Left ventricle myocardium inferior (tissue), 1 donor: ENCODE data around the gene CA9. TPM values are rescaled to one million over a fixed set of nuclear protein-coding genes. Genes with fewer than 3 reads are reported as not detected.
"Not testable (repeated sequence)": the region's sequence is repeated elsewhere in the genome, so short reads cannot be mapped to it uniquely, and the experiment has no call there.

Experiments
- DNase-seq: peaks from one replicate; pipeline ENCODE4 v3.0.0-alpha.2; 2020
- H3K27ac ChIP-seq: fragments of 200-600 bp; replicated peaks from 2 replicates; pipeline ENCODE4 v1.8.0; 2021
- H3K27me3 ChIP-seq: fragments of 200-600 bp; 2 replicates; pipeline ENCODE4 v1.8.0; 2021; ENCODE audit warnings: low read depth
- H3K36me3 ChIP-seq: fragments of 200-600 bp; 2 replicates; pipeline ENCODE4 v1.8.0; 2021
- H3K4me1 ChIP-seq: fragments of 200-600 bp; 2 replicates; pipeline ENCODE4 v1.8.0; 2021
- H3K4me3 ChIP-seq: fragments of 200-600 bp; 2 replicates; pipeline ENCODE4 v1.8.0; 2021; ENCODE audit warnings: mild to moderate bottlenecking, moderate library complexity
- H3K9me3 ChIP-seq: fragments of 200-600 bp; replicated peaks from 2 replicates; pipeline ENCODE4 v1.8.0; 2021
- intact Hi-C: fragments of 100-400 bp; cut with micrococcal nuclease; formaldehyde crosslinking; loops from one replicate; pipeline ENCODE4 v1.11.0; 2022
- total RNA-seq: library from RNA; stranded (reverse); fragmentation: NEBNext Ultra II Directional; extraction: Animal tissue kit (Norgen Biotek cat#: 25700); gene quantifications from one replicate; pipeline ENCODE4 v1.2.1, GENCODE V29; 2021
- TF ChIP-seq, protein P1 (sequence below): fragments of 200-600 bp; IDR thresholded peaks from 2 replicates; pipeline ENCODE4 v1.8.0; 2021; ENCODE audit warnings: antibody characterized with exemption, mild to moderate bottlenecking, borderline replicate concordance
- donor health status: DM: no; HTN: yes; CAD: no; lungs with severe emphysema.

Gene CA9
- total RNA-seq, 1 donor from 2014 or later: not detected

DNA sequence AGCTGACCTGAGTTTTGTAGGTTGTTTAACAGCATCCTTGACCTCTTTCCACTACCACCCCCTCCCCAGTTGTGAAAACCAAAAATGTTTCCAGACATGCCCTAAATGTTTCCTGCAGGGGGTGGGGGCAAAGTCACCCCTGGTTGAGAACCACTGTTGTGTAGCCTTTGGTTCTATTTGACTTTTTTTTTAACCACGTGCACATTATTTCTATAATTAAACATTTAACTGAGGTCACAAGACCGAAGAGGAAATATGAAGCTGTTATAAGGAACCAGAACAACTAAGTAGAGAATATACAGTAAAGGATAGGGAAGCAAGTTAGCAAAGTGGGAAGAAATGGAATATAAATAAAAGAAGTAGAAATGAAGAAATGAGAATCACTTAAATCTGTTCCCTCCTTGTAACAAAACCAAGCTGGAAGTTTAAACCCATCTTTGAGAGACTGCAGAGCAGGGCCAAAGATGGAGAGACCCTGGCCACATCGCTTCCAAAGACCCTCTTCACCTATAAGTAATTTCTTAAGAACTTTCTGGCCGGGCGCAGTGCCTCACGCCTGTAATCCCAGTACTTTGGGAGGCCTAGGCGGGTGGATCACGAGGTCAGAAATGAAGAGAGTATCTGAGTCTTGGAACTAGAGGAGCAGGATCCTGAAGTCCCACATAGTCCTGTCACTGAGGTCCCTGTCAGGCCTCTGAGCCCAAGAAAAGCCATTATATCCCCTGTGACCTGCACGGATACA is 37.4 kb upstream of the CA9 start:
- Histone ChIP-seq H3K9me3 (no peaks in the 10 kb centered on the region), H3K4me3 (no peak overlapping the region), H3K4me1 (peaks cover 4% of the 10 kb centered on the region), H3K27me3 (no peaks in the 10 kb centered on the region), H3K27ac (peak overlapping the region; percentile 30), H3K36me3 (no peaks in the 10 kb centered on the region)
- TF ChIP-seq, protein P1, sequence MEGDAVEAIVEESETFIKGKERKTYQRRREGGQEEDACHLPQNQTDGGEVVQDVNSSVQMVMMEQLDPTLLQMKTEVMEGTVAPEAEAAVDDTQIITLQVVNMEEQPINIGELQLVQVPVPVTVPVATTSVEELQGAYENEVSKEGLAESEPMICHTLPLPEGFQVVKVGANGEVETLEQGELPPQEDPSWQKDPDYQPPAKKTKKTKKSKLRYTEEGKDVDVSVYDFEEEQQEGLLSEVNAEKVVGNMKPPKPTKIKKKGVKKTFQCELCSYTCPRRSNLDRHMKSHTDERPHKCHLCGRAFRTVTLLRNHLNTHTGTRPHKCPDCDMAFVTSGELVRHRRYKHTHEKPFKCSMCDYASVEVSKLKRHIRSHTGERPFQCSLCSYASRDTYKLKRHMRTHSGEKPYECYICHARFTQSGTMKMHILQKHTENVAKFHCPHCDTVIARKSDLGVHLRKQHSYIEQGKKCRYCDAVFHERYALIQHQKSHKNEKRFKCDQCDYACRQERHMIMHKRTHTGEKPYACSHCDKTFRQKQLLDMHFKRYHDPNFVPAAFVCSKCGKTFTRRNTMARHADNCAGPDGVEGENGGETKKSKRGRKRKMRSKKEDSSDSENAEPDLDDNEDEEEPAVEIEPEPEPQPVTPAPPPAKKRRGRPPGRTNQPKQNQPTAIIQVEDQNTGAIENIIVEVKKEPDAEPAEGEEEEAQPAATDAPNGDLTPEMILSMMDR: no peak
- DNase-seq: no peak
- intact Hi-C loops: no loop called here

DNA sequence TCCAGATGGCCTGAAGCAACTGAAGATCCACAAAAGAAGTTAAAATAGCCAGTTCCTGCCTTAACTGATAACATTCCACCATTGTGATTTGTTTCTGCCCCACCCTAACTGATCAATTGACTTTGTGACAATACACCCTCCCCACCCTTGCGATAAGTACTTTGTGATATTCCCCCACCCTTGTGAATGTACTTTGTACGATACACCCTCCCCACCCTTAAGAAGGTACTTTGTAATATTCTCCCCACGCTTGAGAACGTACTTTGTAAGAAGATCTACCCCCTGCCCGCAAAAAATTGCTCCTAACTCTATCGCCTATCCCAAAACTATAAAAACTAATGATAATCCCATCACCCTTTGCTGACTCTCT is 36.9 kb upstream of the CA9 start:
- intact Hi-C loops, H3K36me3 ChIP-seq, H3K27me3 ChIP-seq, H3K4me3 ChIP-seq, DNase-seq, H3K9me3 ChIP-seq, H3K4me1 ChIP-seq: not testable (repeated sequence)
- H3K27ac ChIP-seq: peak overlapping the region; percentile 30

DNA sequence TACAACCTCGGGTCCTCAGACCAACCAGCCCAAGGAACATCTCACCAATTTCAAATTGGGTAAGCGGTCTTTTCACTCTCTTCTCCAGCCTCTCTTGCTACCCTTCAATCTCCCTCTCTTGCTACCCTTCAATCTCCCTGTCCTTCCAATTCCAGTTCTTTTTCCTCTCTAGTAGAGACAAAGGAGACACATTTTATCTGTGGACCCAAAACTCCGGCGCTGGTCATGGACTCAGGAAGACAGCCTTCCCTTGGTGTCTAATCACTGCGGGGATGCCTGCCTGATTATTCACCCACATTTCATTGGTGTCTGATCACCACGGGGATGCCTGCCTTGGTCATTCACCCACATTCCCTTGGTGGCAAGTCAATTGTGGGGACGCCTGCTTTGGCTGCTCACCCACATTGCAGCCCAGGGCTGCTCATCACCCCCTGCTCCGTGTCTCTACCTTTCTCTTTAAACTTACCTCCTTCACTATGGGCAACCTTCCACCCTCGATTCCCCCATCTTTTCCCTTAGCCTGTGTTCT is 36.2 kb upstream of the CA9 start:
- intact Hi-C loops, H3K9me3 ChIP-seq, DNase-seq, H3K36me3 ChIP-seq, H3K4me1 ChIP-seq, H3K4me3 ChIP-seq, H3K27ac ChIP-seq, H3K27me3 ChIP-seq: not testable (repeated sequence)

DNA sequence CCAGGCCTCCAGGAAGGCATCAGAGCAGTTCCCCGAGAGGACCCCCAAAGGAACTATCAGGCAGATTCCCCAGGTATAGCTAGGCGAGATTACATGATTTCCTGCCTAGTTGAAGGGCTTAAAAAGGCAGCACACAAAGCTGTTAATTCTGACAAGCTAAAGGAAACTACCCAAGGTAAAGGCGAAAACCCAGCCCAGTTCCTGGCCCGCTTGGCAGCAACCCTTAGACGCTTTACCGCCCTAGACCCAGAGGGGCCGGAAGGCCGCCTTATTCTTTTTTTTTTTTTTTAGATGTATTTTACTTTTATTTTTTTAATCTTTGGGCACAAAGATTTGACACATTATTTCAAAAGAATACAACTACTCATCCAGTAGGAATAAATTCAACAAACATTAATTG is 35.0 kb upstream of the CA9 start:
- H3K4me1 ChIP-seq, DNase-seq, H3K27me3 ChIP-seq, H3K4me3 ChIP-seq, H3K27ac ChIP-seq, H3K36me3 ChIP-seq, intact Hi-C loops, H3K9me3 ChIP-seq: not testable (repeated sequence)

DNA sequence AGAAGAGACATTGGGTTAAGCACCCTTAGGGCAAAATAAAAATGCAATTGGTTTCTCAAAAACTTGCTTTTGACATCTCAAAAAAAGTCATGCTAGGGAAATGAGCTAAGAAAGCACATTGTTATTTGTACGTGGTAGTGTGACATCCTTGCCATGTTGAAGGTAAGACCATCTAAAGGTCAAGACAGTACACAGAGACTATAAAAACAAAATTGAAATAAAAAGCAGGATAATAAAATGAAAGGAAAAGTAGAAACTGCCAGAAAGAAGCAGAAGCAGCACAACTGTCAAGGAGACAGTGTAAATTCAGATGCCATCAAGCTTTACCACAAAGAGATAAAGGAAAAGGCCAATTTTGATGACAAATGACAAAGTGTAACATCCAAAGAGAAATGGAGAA is 34.5 kb upstream of the CA9 start:
- not testable (repeated sequence) for H3K4me1 ChIP-seq, H3K27ac ChIP-seq, H3K4me3 ChIP-seq

DNA sequence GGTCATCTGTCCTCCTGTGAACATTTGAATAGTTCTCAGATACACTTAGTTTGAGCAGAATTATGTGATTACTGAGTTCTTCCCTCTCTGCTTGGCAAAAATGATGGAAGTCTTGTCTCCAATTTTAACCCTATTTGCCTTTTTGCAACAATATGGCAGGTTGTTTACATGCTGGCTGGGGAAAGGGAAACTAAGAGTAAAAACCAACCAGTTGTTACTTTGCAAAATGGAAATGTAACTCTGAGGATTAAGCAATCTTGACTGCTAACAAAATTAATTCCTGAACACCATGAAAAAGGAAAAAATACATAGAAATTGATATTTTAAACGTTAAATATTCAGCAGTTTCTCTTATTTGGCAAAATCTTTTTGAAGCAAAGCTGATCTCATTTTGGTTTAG is 34.1 kb upstream of the CA9 start:
- DNase-seq: no peak
- no peaks in the 10 kb centered on the region for H3K9me3 ChIP-seq
- H3K36me3 ChIP-seq: no peaks in the 10 kb centered on the region
- peaks cover 4% of the 10 kb centered on the region for H3K4me1 ChIP-seq
- intact Hi-C loops: no loop called here
- TF ChIP-seq, protein P1: no peak
- no peaks in the 10 kb centered on the region for H3K27me3 ChIP-seq
- no peak overlapping the region for H3K4me3 ChIP-seq
- no peak overlapping the region for H3K27ac ChIP-seq

More for the DNA sequence above, 34.5 kb upstream of the CA9 start:
- DNase-seq, H3K36me3 ChIP-seq, H3K9me3 ChIP-seq, intact Hi-C loops, H3K27me3 ChIP-seq: not testable (repeated sequence)

DNA sequence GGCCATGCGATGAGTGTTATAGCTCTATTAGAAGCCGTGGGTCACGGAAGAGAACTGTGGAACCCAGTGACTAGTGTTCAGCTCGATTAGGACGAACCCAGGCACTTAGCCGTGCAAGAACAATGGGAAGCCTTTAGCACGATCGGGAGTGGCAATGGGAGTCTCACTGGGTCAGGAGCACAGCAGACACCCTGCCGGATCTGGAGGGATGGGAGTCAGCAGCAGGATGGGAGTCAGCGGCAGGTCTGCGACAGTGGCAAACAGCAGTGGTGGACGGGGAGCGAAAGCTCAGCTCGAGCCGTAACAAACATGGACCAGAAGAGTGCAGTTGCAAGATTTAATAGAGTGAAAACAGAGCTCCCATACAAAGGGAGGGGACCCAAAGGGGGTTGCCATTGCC is 33.3 kb upstream of the CA9 start:
- H3K4me1 ChIP-seq, H3K27me3 ChIP-seq, DNase-seq, H3K9me3 ChIP-seq, H3K27ac ChIP-seq, H3K4me3 ChIP-seq, intact Hi-C loops, H3K36me3 ChIP-seq: not testable (repeated sequence)

DNA sequence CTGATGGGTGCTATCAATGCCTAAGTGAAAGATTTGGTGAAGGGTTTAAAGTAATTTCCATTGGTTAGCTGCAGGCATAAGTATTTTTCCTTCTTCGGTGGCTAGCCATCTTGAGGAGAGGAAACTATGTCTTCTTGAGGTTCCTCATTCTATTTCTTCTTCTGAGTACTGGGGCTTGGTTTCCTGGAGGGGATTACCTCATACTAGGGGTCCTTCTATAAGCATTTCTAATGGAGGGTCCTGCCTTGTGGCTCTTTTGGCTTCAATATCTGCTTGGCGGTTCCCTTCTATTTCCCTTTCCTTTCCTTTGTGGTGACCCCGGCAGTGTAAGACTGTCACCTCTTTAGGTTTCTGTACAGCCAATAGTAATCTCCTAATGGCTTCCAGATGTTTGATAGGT is 32.2 kb upstream of the CA9 start:
- H3K9me3 ChIP-seq, intact Hi-C loops, H3K4me1 ChIP-seq, DNase-seq, H3K27ac ChIP-seq, H3K27me3 ChIP-seq, H3K4me3 ChIP-seq, H3K36me3 ChIP-seq: not testable (repeated sequence)
